Cerebellar cortex (tissue), 1 donor: ENCODE results near the gene KCNF1.
A peak's percentile ranks its signal among the peaks of the same experiment; 100 is the strongest.

Experiments used
- DNase-seq: peaks from one replicate; pipeline ENCODE4 v3.0.0-alpha.2; 2015; ENCODE audit warnings: low spot score

Gene KCNF1

GRCh38 chr2:10944799-10945198, 33.1 kb downstream of the KCNF1 start:
- DNase-seq, result no peak

DNA sequence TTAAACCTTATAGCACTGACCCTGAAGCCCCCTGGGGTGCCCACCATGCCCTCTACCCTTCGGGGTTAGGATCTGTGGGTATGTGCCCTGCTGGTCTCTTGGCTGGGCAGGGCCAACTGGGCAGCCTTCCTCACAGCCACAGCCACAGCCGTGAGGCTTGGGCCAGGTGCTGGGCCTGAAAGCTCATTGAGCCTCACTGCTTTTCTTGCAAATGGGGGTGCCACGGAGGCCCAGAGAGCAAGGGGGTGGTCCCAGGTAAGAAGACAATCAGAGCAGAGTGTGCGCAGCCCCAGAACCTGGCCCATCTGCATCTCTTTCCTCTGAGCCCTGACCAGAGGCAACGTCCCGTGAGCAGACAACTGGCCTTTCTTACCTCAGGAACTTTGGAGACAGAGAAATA, 34.7 kb downstream of the KCNF1 start:
- DNase-seq, result no peak

- DNase-seq, result no peak
These were observed 35.3 kb downstream of the KCNF1 start for GRCh38 chr2:10947005-10947440.

DNA sequence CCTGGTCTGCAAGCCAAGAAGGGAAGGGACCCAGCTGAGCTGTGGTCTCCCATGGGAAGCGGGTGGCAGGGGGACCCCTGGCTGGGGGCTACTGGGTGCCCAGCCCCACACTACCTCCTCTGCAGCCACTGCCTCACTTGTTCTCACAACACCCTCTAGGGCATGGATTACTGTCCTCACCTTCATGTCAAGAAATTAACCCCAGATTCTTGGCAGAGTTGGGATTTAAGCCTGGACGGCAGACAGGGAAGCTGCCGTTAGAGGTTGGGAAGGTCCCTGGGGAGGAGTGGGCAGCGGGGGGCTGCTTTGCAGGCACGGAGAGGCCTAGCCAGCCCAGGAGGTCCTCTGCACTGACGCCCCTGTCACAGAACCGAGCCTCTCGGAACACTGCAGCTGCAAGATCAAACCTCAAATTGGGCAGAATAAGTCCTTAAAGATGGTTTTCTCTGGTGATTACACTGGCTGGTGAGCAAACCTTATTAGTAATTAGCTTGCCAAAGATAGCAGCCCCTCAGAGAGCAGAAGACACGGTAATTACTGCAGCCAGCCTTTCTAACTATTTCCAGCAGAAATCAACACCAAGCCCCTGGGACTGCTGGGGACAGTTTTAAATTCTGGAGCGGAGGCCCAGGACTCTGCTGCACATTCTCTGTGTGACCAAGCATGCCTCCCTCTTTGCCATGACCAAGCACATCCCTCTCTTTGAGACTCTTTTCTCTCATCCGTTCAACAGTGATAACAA, 35.9 kb downstream of the KCNF1 start:
- DNase-seq, result no peak

- no peak for DNase-seq
These were observed 36.4 kb downstream of the KCNF1 start for GRCh38 chr2:10948188-10948564.

- no peak for DNase-seq
These were observed 37.0 kb downstream of the KCNF1 start for GRCh38 chr2:10948606-10949230.

DNA sequence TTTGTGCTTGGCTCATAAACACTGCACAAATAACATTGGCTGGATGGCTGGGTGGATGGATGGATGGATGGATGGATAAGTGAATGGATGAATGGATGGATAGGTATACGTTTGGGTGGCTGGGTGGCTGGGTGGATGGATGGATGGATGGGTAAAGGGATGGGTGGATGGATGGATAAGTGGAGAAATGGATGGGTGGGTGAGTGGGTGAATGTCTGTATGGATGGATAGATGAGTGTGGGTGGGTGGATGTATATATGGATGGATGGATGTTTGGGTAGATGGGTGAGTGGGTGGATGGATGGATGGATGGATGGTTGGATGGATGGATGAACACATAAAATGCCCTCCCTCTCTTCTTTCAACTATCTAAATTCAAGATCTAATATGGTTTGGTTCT, 38.1 kb downstream of the KCNF1 start:
- DNase-seq, result no peak

GRCh38 chr2:10951558-10952414, 40.1 kb downstream of the KCNF1 start:
- DNase-seq, result no peak

GRCh38 chr2:10954416-10954815, 42.7 kb downstream of the KCNF1 start:
- DNase-seq, result no peak

- no peak for DNase-seq
These were observed 43.4 kb downstream of the KCNF1 start for GRCh38 chr2:10954856-10955818.

DNA sequence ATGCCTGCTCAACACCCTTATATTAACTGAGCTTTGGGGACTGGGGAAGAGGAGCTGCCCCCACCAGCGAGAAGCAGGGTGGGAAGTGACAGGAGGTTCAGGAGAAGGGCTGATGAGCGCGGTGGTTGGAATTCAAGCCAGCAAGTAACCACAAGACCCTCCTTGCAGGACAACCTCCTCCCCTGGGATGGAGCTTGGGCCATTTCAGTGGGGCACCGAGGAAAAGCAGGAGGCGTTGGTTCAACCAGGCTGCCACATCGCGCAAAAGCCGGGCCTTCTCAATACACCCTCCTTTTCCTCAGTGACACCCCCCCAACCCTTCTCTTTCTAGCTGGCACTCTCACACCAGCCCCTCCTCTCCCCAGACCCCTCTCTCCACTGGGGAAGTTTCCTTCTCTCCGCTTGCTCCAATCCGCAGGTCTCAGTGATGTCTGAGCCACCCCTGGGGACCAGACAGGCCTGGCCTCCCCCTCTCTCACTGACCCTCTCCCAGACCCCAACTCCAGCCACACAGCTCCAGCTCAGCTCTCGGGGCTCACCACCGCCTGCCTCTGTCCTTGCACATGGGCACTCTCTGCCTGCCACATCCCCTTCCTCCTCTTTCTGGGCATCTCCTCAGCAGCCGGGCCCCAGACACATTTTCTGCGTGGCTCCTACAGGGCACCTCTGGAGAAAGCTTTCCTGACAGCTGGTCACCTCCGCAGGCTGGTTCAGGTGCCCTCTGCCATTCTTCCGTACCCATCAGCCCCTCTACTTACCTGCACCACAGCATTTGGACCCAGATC, 44.5 kb downstream of the KCNF1 start:
- no peak for DNase-seq

- no peak for DNase-seq
These were observed 45.7 kb downstream of the KCNF1 start for GRCh38 chr2:10957391-10957790.

DNA sequence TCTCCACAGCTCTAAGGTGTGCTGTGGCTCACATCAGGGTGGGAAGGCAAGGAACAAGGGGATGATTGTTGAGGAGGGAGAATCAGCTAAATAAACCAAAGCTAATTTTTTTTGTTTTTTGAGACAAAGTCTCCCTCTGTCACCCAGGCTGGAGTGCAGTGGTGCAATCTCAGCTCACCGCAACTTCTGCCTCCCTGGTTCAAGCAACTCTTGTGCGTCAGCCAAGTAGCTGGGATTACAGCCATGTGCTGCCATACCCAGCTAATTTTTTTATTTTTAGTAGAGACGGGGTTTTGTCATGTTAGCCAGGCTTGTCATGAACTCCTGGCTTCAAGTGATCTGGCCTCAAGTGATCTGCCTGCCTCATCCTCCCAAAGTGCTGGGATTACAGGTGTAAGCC, 46.7 kb downstream of the KCNF1 start:
- peak; percentile 11 for DNase-seq

GRCh38 chr2:10960606-10961489, 49.1 kb downstream of the KCNF1 start:
- DNase-seq, result no peak

GRCh38 chr2:10961490-10961875, 49.7 kb downstream of the KCNF1 start:
- DNase-seq, result no peak

GRCh38 chr2:10962004-10962403, 50.3 kb downstream of the KCNF1 start:
- no peak for DNase-seq

DNA sequence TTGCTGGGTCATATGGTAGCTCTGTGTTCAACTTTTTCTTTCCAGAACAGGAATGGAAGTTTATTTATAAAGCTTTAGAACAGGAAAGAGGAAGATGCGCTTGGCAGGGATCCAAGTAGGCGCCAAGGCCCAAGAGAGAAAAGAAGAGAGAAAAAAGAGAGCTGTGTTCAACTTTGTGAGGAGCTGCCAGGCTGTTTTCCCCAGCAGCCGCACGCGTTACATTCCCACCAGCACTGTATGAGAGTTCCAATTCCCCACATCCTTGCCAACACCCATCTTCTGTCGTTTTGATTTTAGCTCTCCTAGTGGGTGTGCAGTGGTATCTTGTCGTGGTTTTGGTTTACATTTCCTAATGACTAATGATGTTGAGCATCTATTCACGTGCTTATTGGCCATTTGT, 51.4 kb downstream of the KCNF1 start:
- DNase-seq, result no peak
